Esophagus mucosa (tissue), 1 donor: ENCODE results near the gene THYN1. TPM values are rescaled to one million over a fixed set of nuclear protein-coding genes. Genes with fewer than 3 reads are reported as not detected.
A peak's percentile ranks its signal among the peaks of the same experiment; 100 is the strongest.
"Not testable (repeated sequence)": the region's sequence is repeated elsewhere in the genome, so short reads cannot be mapped to it uniquely, and the experiment has no call there.

Experiments
- ATAC-seq: fragments of 200-7000 bp; cut with Tn5 transposase; one replicate; pipeline ENCODE4 v1.9.1; 2020
- total RNA-seq: library from RNA; stranded (reverse); gene quantifications from one replicate; pipeline ENCODE4 v1.2.4, GENCODE V29; 2023
- donor health status: DM: yes; HTN: yes; CAD: no.

The THYN1 gene
- total RNA-seq, 1 donor from 2014 or later = 20.0 TPM

- ATAC-seq = no peak
Measured at GRCh38 chr11:134275188-134275533, 22.0 kb upstream of the THYN1 start.

DNA sequence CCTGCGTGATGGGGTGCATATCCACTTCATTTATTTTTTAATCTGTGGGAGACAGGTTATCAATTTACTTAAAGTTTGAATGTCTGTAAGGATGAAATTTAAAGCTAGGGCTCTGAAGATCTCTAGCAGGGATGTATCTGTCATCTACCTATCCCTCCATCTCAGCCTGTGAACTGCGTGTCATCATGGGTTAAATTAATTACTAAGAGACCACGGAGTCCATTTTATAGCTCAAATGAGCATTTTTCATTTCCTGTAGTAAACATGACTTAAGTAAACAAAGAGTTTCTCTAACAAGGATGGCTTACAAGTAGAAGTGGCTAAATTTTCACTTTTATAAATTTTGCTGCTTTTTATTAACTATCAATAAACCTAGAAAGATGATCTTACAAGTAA lies 20.2 kb upstream of the THYN1 start:
- no peak for ATAC-seq

DNA sequence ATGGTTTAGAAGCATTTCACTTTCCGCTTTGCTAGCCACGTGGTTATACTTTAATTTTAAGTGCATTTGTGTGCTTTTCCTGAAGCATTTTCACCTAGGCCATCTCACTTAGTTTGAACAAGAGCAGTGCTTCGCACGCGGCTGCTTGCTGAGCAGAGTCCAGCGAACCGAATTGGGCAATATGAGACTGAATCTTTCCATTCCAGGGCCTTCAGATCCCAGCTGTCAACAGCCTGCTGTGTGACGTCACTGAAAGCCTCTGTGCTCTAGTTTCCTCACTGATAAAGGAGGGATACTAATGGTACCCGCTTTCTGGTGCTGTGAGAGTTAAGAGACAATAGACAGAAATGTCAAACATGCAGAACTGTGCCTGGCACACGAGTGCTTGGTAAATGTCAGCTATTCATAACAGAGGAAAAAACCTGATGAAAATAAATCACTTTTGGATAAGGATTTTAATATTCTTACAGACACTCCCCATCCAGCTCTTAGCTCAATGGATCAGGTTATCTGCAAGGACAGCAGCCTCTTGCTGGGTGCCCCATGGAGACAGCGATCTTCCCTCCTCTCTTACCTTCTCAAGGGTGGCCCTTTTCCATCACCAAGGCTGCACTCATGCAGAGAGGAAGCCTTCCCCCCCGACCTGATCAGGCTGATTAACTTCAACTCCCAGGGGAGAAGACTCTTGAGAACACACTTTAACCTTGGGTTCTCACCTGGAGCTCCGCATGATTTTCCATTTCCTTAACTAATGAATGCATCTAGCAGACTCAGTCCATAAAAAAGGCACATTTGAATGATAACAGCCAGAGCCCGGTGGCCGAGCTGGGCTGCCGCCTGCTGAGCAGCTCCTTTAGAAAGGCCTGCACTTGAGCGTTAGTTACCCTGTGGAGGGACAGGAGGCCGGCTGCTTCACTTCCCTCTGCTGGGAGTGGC lies 19.5 kb upstream of the THYN1 start:
- ATAC-seq = no peak

DNA sequence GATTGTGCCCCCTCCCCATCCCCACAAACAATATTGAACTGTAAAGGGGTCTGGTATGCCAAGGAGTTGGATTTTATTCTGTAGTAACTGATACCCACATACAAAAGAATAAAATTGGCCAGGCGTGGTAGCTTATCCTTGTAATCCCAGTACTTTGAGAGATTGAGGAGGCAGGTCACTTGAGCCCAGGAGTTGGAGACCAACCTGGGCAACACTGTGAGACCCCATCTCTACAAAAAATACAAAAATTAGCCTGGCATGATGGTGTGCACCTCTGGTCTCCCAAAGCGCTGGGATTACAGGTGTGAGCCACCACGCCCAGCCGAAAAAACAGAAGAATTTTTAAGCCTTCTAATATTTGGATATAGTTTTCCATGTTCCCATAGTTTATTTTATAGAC lies 18.8 kb upstream of the THYN1 start:
- ATAC-seq = no peak

DNA sequence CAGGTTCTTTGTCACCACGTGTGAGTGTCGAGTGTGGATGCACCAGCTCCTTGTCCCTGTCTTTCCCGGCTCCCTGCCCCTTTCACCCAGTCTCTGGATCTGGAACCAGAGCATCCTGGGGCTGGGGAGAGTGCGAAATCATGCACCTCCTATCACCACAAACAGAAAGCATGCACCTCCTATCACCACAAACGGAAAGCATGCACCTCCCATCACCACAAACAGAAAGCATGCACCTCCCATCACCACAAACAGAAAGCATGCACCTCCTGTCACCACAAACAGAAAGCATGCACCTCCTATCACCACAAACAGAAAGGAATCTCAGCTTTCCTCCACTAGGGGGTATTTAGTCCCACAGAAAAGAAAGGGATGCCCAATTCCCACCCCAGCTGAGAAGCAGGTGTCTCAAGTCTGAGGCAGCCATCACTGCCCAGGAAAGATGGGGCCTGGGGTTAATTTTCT lies 17.1 kb upstream of the THYN1 start:
- no peak for ATAC-seq

GRCh38 chr11:134267966-134268365 lies 14.8 kb upstream of the THYN1 start:
- no peak for ATAC-seq

DNA sequence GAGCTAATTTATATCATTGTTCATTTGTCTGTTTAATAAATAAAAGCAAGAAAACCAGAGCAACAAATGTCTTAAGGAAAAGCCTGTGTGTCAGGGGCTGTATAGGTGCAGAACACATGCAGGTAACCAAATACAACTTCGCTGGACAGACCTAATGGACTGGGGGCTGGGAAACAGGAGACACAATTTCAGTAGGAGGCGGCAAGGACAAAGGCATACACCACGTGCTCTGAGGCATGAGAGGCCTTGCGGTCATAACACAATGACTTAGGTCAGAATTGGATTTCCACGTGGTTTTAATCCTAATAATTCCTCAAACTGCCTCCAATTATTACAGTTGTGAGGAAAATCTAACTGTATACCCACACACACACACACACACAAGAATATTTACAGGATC lies 14.3 kb upstream of the THYN1 start:
- no peak for ATAC-seq

DNA sequence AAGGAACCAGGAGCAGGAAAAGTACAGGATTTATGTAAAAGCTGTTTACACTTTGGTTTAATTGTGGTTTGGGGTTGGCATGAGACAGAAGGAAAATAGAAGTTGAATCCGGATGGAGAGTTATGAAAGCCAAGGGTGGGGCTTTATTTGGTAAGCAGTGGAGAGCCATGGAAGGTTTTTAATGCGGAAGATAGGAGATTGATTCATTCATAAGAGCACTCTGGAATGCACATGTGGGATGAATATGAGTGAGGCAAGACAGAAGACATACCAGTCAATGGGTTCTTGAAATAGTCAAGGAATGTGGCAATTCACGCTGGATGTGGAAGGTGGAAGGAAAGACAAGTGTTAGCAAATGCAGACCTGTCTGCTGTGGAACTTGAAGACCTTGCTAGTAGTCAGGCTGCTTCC lies 13.7 kb upstream of the THYN1 start:
- peak; percentile 72 for ATAC-seq

- no peak for ATAC-seq
Measured at GRCh38 chr11:134266440-134266839, 13.3 kb upstream of the THYN1 start.

DNA sequence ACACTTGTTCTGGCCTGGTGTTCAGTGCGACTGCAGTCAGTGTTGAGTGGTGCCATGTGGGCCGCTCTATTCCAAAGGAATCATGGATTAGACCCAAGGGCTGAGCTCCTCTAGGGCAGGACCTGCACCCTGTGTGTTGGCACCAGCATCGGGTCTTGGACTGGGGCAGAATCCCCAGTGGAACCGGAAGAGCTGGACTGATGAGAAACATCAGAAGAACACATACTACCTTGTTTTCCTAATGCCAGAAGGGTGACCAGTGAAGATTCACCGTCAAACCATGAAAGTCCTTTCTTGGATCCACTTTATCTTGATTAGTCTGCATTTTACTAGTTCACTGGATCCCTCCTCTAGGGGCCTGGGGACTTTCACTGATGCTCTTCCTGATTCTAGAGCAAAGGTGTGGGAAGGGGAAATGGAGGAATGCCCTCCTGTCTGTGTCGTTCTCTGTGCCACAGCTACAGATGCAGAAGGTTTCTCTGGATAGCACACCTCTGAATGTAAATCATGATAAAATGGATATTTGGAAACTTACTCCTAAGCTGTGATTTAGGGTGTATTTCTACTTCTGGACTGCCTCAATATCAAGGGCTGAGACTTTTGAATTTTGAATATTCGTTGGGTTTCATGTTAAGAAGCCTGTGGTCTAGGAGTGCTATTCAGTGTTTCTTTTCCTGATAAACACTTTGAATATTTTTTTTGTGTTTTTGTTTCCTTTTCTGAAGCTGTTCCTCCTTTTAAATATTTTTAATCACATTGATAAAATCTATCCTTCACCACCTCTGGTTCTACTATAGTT lies 12.0 kb upstream of the THYN1 start:
- no peak for ATAC-seq

DNA sequence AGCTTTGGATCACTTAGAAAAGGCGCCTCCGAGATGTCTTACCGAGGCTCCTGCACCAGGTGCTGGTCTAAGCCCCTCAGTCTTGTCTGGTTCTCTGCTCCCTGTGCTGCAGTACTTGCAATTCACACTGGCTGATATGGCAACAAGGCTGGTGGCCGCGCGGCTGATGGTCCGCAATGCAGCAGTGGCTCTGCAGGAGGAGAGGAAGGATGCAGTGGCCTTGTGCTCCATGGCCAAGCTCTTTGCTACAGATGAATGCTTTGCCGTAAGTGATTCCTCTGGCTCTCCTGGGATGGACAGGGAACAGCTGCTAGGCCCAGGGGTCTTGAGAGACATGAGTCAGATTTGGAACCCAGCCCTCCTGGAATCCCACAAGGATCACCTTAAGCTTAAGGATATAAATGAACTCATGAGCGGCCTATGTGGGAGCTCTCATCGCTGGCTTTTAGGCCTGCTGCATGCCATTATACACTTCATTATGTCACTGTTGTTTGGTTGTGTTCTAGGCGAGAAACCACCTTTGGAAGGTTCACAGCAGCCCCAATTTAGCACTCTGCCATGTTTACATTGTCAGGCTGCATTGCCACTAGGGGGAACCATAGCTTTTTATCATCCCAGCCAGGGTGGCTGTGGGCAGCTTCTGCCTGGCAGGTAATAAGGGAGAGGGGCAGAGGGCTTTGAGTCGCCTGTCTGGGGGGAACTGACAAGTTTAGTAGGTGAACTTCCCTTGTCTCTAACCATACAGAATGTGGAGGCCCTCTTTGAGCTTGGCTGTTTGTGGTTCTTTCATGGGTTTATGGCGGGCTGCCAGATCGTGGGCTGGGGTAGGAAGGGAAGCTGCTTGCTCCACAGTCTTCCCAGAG lies 8.7 kb upstream of the THYN1 start:
- no peak for ATAC-seq

- no peak for ATAC-seq
Measured at GRCh38 chr11:134260983-134261382, 7.8 kb upstream of the THYN1 start.

- ATAC-seq = no peak
Measured at GRCh38 chr11:134260503-134260902, 7.4 kb upstream of the THYN1 start.

- ATAC-seq = peak; percentile 53
Measured at GRCh38 chr11:134258577-134258976, 5.4 kb upstream of the THYN1 start.

DNA sequence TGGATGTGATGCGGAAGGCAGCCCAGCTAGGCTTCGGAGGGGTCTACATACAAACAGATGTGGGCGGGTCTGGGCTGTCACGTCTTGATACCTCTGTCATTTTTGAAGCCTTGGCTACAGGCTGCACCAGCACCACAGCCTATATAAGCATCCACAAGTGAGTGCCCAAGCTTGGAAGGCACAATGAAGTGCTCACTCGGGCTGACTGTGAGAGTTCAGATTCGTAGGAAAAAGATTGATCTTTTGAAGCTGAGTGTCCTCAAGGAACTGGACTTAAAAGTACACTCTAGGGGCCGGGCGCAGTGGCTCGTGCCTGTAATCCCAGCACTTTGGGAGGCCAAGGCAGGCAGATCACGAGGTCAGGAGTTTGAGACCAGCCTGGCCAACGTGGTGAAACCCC lies 3.9 kb upstream of the THYN1 start:
- ATAC-seq = no peak

GRCh38 chr11:134255184-134255561 lies 2.0 kb upstream of the THYN1 start:
- not testable (repeated sequence) for ATAC-seq

GRCh38 chr11:134254433-134255183 lies 1.5 kb upstream of the THYN1 start:
- no peak for ATAC-seq

GRCh38 chr11:134252346-134253187 lies 585 bp downstream of the THYN1 start:
- peak; percentile 9 for ATAC-seq

- no peak for ATAC-seq
Measured at GRCh38 chr11:134250675-134251074, 2.5 kb downstream of the THYN1 start.

DNA sequence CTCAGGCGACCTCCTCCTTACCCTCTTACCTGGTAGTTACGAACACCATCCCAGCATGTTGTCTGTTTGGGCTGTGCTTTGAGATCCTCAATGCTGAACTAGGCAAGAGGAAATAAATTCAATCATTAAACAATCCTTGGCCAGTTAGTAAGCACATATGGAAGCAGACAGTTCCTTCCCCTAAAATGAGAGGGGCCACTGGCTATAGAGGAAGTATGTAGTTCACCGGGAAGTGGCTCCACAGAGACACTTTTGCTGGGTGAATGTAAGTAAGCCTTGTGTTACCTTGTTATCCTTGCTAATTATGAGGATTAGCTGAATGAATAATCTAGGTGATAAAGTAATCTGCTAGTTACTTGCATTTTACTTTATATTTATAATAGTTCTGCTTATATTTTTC lies 2.9 kb downstream of the THYN1 start:
- ATAC-seq = no peak

- ATAC-seq = no peak
Measured at GRCh38 chr11:134248910-134249480, 4.2 kb downstream of the THYN1 start.
